ENCODE results near the gene LRBA.
"Not testable (repeated sequence)": the region's sequence is repeated elsewhere in the genome, so short reads cannot be mapped to it uniquely, and the experiment has no call there.

Gene LRBA

DNA sequence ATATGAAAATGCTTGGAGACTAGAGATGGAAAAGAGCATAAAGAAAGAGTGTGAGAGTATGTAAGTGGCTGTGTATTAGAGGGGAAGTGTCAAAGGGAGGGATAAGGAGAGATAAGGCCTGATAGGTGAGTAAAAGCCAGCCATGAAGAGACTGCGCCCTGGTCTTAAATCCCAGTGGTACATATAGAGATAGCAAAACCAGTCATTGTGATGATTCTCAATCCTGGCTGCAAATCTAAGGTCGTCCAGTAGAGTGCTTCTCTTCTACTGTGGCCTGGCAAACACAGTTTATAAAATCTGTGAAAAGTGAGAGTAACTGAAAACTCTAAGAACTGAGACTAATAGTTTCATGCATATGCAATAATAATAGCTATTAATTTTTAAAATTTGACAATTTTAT, 346.3 kb downstream of the LRBA start:
- TF ChIP-seq EZH2phosphoT487 (IDR thresholded peaks at IDR 0.05; ENCODE audit: borderline replicate concordance, low read length), result no peak
- TF ChIP-seq, protein P1, sequence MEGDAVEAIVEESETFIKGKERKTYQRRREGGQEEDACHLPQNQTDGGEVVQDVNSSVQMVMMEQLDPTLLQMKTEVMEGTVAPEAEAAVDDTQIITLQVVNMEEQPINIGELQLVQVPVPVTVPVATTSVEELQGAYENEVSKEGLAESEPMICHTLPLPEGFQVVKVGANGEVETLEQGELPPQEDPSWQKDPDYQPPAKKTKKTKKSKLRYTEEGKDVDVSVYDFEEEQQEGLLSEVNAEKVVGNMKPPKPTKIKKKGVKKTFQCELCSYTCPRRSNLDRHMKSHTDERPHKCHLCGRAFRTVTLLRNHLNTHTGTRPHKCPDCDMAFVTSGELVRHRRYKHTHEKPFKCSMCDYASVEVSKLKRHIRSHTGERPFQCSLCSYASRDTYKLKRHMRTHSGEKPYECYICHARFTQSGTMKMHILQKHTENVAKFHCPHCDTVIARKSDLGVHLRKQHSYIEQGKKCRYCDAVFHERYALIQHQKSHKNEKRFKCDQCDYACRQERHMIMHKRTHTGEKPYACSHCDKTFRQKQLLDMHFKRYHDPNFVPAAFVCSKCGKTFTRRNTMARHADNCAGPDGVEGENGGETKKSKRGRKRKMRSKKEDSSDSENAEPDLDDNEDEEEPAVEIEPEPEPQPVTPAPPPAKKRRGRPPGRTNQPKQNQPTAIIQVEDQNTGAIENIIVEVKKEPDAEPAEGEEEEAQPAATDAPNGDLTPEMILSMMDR (IDR thresholded peaks at IDR 0.05; ENCODE audit: low read depth, low read length, poor library complexity, severe bottlenecking), result no peak
- Histone ChIP-seq H4K20me1 (ENCODE audit: control insufficient read depth, insufficient read depth, low read depth, low read length) (no peaks in the 10 kb centered on the region), H3K4me3 (ENCODE audit: low read length) (no peak overlapping the region), H3K4me1 (ENCODE audit: control insufficient read depth, low read length) (peaks cover under 1% of the 10 kb centered on the region), H3K4me2 (ENCODE audit: low read length) (no peak overlapping the region), H3K36me3 (ENCODE audit: control insufficient read depth, low read length) (no peaks in the 10 kb centered on the region), H3K79me2 (ENCODE audit: control insufficient read depth, low read length) (no peaks in the 10 kb centered on the region), H3K9me3 (ENCODE audit: control insufficient read depth, insufficient read depth, low read length) (no peaks in the 10 kb centered on the region), H3K27me3 (ENCODE audit: control insufficient read depth, low read length) (no peaks in the 10 kb centered on the region), H3K9me2 (replicated peaks; ENCODE audit: control insufficient read depth, low read length) (no peaks in the 10 kb centered on the region), H3F3A (ENCODE audit: control insufficient read depth, insufficient read depth) (no peaks in the 10 kb centered on the region), H3K27ac (ENCODE audit: low read depth, low read length) (no peak overlapping the region)

DNA sequence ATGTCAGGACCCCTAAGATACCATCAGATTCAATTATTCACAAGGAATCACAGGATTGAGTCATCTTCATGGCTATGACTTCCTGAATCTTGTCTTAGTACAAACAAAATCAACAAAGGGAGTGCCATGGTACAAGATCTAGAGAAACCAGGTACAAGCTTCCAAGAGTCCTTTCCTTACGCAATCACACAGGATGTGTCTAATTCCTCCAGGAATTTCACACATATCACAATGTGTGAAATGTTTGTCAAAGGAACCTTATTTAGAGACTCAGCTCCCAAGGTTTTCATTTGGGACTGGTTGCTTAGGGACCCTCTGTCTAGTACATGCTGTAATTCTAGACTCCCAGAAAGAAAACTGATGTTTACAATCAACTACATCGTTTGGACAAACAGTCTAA, 350.1 kb downstream of the LRBA start:
- no peaks in the 10 kb centered on the region for H3K4me1 ChIP-seq (ENCODE audit: control insufficient read depth, low read length)
- H3F3A ChIP-seq (ENCODE audit: control insufficient read depth, insufficient read depth), result no peaks in the 10 kb centered on the region
- no peaks in the 10 kb centered on the region for H3K27me3 ChIP-seq (ENCODE audit: control insufficient read depth, low read length)
- no peaks in the 10 kb centered on the region for H3K9me3 ChIP-seq (ENCODE audit: control insufficient read depth, insufficient read depth, low read length)
- no peak overlapping the region for H3K4me3 ChIP-seq (ENCODE audit: low read length)
- H3K4me2 ChIP-seq (ENCODE audit: low read length), result no peak overlapping the region
- H4K20me1 ChIP-seq (ENCODE audit: control insufficient read depth, insufficient read depth, low read depth, low read length), result no peaks in the 10 kb centered on the region
- TF ChIP-seq, protein P1 (IDR thresholded peaks at IDR 0.05; ENCODE audit: low read depth, low read length, poor library complexity, severe bottlenecking), result no peak
- no peak for TF ChIP-seq EZH2phosphoT487 (IDR thresholded peaks at IDR 0.05; ENCODE audit: borderline replicate concordance, low read length)
- H3K27ac ChIP-seq (ENCODE audit: low read depth, low read length), result no peak overlapping the region
- no peaks in the 10 kb centered on the region for H3K79me2 ChIP-seq (ENCODE audit: control insufficient read depth, low read length)
- H3K36me3 ChIP-seq (ENCODE audit: control insufficient read depth, low read length), result no peaks in the 10 kb centered on the region
- H3K9me2 ChIP-seq (replicated peaks; ENCODE audit: control insufficient read depth, low read length), result no peaks in the 10 kb centered on the region

DNA sequence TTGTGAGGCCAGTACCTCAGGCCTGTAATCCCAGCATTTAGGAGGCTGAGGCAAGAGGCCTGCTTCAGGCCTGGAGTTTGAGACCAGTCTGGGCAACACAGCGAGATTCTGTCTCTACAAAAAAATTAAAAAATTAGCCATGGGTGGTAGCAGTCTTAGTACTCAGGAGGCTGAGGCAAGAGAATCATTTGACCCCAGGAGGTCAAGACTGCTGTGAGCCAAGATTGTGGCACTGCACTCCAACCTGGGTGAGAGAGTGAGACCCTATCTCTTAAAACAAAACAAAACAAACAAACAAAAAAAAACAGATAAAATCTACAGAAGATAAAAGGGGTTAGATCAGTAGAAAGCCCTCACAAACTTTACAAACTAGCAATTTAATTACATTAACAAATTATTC, 352.4 kb downstream of the LRBA start:
- Histone ChIP-seq H3K9me2 (replicated peaks; ENCODE audit: control insufficient read depth, low read length) (no peaks in the 10 kb centered on the region), H3K4me2 (ENCODE audit: low read length) (no peak overlapping the region), H3K36me3 (ENCODE audit: control insufficient read depth, low read length) (no peaks in the 10 kb centered on the region), H3F3A (ENCODE audit: control insufficient read depth, insufficient read depth) (no peaks in the 10 kb centered on the region), H3K9me3 (ENCODE audit: control insufficient read depth, insufficient read depth, low read length) (no peaks in the 10 kb centered on the region), H3K27ac (ENCODE audit: low read depth, low read length) (no peak overlapping the region), H3K79me2 (ENCODE audit: control insufficient read depth, low read length) (no peaks in the 10 kb centered on the region), H3K27me3 (ENCODE audit: control insufficient read depth, low read length) (no peaks in the 10 kb centered on the region), H3K4me1 (ENCODE audit: control insufficient read depth, low read length) (no peaks in the 10 kb centered on the region), H4K20me1 (ENCODE audit: control insufficient read depth, insufficient read depth, low read depth, low read length) (no peaks in the 10 kb centered on the region), H3K4me3 (ENCODE audit: low read length) (no peak overlapping the region)
- TF ChIP-seq, protein P1 (IDR thresholded peaks at IDR 0.05; ENCODE audit: low read depth, low read length, poor library complexity, severe bottlenecking), result no peak
- no peak for TF ChIP-seq EZH2phosphoT487 (IDR thresholded peaks at IDR 0.05; ENCODE audit: borderline replicate concordance, low read length)

DNA sequence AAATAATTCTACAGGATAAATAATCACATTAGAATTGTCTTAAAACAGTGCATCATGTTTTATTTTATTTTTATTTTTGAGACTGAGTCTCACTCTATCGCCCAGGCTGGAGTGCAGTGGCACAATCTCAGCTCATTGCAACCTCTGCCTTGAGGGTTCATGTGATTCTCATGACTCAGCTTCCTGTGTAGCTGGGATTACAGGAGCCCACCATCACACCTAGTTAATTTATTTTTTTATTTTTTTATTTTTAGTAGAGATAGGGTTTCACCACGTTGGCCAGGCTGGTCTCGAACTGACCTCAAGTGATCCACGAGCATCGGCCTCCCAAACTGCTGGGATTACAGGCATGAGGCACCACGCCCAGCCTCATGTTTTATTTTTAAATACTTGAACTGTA, 353.5 kb downstream of the LRBA start:
- not testable (repeated sequence) for H3K4me2 ChIP-seq (ENCODE audit: low read length); H3K27ac ChIP-seq (ENCODE audit: low read depth, low read length); H3K36me3 ChIP-seq (ENCODE audit: control insufficient read depth, low read length); H3F3A ChIP-seq (ENCODE audit: control insufficient read depth, insufficient read depth); H3K9me3 ChIP-seq (ENCODE audit: control insufficient read depth, insufficient read depth, low read length); H3K9me2 ChIP-seq (replicated peaks; ENCODE audit: control insufficient read depth, low read length); H3K4me3 ChIP-seq (ENCODE audit: low read length); H4K20me1 ChIP-seq (ENCODE audit: control insufficient read depth, insufficient read depth, low read depth, low read length); H3K4me1 ChIP-seq (ENCODE audit: control insufficient read depth, low read length); H3K27me3 ChIP-seq (ENCODE audit: control insufficient read depth, low read length); H3K79me2 ChIP-seq (ENCODE audit: control insufficient read depth, low read length)

DNA sequence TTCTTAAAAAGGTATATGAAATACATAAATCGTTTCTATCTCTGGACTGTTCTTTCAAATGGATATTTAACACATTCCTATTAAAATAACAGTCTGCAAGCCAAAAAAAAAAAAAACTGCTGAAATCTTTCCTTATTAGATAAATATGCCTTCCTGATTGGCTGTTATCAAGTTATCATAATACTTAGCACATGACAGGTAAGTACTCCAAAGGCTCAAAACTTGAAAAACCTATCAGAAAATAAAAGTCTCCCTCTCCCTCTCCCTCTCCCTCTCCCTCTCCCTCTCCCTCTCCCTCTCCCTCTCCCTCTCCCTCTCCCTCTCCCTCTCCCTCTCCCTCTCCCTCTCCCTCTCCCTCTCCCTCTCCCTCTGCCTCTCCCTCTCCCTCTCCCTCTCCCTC, 356.8 kb downstream of the LRBA start:
- not testable (repeated sequence) for H3K4me1 ChIP-seq (ENCODE audit: control insufficient read depth, low read length); H4K20me1 ChIP-seq (ENCODE audit: control insufficient read depth, insufficient read depth, low read depth, low read length); H3K36me3 ChIP-seq (ENCODE audit: control insufficient read depth, low read length); H3K4me2 ChIP-seq (ENCODE audit: low read length); H3K9me2 ChIP-seq (replicated peaks; ENCODE audit: control insufficient read depth, low read length); H3K4me3 ChIP-seq (ENCODE audit: low read length); H3K27ac ChIP-seq (ENCODE audit: low read depth, low read length); H3K79me2 ChIP-seq (ENCODE audit: control insufficient read depth, low read length); H3K9me3 ChIP-seq (ENCODE audit: control insufficient read depth, insufficient read depth, low read length); H3F3A ChIP-seq (ENCODE audit: control insufficient read depth, insufficient read depth); H3K27me3 ChIP-seq (ENCODE audit: control insufficient read depth, low read length)
